Activated B cell treated with CpG ODN at 0.5 μM for 24 hours (primary cell): ENCODE measurements around the gene CAPN8. TPM values are rescaled to one million over a fixed set of nuclear protein-coding genes. Genes with fewer than 3 reads are reported as not detected.

Experiments
- ATAC-seq: fragments of 200-7000 bp; cut with Tn5 transposase; one replicate; pipeline ENCODE4 v1.10.0; 2021; ENCODE audit warnings: low read depth, mild to moderate bottlenecking, moderate library complexity
- CTCF ChIA-PET: fragments of 350-600 bp; sonication (Branson Sonifier 250); formaldehyde crosslinking; loops from one replicate; lab custom pipeline; 2021; ENCODE audit warnings: antibody characterized with exemption; lab: Charles Lee
- POLR2A ChIA-PET: fragments of 350-600 bp; sonication (Branson Sonifier 250); formaldehyde crosslinking; loops from one replicate; lab custom pipeline; 2021; ENCODE audit warnings: antibody characterized with exemption; lab: Charles Lee
- DNase-seq: peaks from one replicate; pipeline ENCODE4 v3.0.0; 2022
- H3K27ac Mint-ChIP-seq: one replicate; pipeline ENCODE4 v1.8.0; 2020; ENCODE audit warnings: mixed read lengths
- H3K27me3 Mint-ChIP-seq: one replicate; pipeline ENCODE4 v1.8.0; 2021; ENCODE audit warnings: mixed read lengths
- H3K36me3 Mint-ChIP-seq: one replicate; pipeline ENCODE4 v1.8.0; 2021; ENCODE audit warnings: low read depth, mixed read lengths
- H3K4me1 Mint-ChIP-seq: one replicate; pipeline ENCODE4 v1.8.0; 2021; ENCODE audit warnings: mixed read lengths
- H3K4me3 Mint-ChIP-seq: one replicate; pipeline ENCODE4 v1.8.0; 2020; ENCODE audit warnings: mild to moderate bottlenecking, mixed read lengths
- H3K9me3 Mint-ChIP-seq: one replicate; pipeline ENCODE4 v1.8.0; 2020; ENCODE audit warnings: mixed read lengths
- intact Hi-C: fragments of 100-400 bp; cut with micrococcal nuclease; formaldehyde crosslinking; loops from one replicate; pipeline ENCODE4 v1.15.1; 2024
- total RNA-seq: library from RNA; stranded (reverse); gene quantifications from 2 replicates; pipeline ENCODE4 v1.2.3, GENCODE V29; 2022
- TF ChIP-seq, protein P1 (sequence below): fragments of 200-600 bp; IDR thresholded peaks from one replicate; pipeline ENCODE4 v1.8.0; 2022; ENCODE audit warnings: antibody characterized with exemption, mild to moderate bottlenecking

CAPN8 gene
- total RNA-seq, 1 donor from 2014 or later = not detected

DNA sequence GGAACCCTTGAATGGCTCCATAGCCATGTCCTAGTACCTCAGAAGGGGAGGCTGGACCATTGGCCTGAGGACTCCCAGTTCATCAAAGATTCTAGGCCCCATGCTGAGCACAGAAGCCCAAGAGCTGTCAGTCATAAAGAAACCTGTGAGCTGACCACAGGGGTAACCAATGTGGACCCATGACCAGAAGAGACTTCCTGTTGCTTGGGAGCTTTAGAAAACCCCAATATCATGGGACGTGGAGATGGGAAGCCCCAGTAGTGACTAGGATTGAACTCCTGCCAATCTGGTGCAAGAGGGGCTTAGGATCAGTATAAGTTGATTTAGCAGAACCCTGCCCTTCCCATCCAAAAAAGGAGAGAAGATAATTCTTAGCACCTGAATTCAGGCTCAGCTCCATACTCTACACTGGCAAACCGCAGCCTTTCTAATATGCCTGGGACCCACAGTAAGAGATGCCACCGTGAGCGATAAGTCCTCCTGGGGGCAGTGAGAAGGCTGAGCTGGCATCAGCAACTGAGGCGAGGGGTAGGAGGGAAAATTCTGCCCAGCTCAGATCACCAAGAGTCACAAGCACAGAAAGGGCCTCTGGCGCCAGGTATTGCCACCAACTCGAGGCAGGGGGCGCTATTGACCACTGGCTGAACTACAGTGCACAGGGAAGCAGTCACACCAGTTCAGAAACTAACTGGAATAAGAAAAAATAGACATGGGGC lies 108.9 kb downstream of the CAPN8 start:
- POLR2A ChIA-PET = no interaction called here
- no peak overlapping the region for H3K4me3 Mint-ChIP-seq
- H3K27ac Mint-ChIP-seq = no peak overlapping the region
- CTCF ChIA-PET = interaction anchor here (0.8 kb wide), 1 partner anchor 55 kb away, joined by 3 read pairs; no protein-coding TSS in a partner anchor
- no peak for ATAC-seq
- H3K4me1 Mint-ChIP-seq = no peaks in the 10 kb centered on the region
- peaks cover 3% of the 10 kb centered on the region for H3K27me3 Mint-ChIP-seq
- no peaks in the 10 kb centered on the region for H3K36me3 Mint-ChIP-seq
- intact Hi-C loops = no loop called here
- H3K9me3 Mint-ChIP-seq = no peaks in the 10 kb centered on the region
- no peak for DNase-seq
- TF ChIP-seq, protein P1, sequence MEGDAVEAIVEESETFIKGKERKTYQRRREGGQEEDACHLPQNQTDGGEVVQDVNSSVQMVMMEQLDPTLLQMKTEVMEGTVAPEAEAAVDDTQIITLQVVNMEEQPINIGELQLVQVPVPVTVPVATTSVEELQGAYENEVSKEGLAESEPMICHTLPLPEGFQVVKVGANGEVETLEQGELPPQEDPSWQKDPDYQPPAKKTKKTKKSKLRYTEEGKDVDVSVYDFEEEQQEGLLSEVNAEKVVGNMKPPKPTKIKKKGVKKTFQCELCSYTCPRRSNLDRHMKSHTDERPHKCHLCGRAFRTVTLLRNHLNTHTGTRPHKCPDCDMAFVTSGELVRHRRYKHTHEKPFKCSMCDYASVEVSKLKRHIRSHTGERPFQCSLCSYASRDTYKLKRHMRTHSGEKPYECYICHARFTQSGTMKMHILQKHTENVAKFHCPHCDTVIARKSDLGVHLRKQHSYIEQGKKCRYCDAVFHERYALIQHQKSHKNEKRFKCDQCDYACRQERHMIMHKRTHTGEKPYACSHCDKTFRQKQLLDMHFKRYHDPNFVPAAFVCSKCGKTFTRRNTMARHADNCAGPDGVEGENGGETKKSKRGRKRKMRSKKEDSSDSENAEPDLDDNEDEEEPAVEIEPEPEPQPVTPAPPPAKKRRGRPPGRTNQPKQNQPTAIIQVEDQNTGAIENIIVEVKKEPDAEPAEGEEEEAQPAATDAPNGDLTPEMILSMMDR = no peak

DNA sequence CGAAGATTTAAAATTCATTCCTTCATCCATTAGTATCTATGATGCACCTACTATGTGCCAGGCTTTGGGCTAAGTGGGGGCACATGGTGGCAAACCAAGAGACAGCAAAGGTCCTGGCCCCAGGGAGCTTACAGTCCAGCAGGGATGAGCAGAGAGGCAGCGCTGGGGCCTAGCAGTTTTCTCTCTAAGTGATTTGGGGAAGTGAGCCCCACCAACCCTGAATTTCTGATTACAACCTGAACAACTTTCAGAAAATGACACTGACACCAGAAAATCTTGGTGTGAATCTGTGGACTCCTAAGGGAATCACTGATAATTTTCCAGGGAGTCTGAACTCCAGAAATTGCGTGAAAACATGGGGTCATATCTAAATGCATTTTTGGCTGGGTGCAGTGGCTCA lies 111.5 kb downstream of the CAPN8 start:
- Mint-ChIP-seq H3K36me3 (no peaks in the 10 kb centered on the region), H3K27me3 (peaks cover 6% of the 10 kb centered on the region), H3K9me3 (no peaks in the 10 kb centered on the region), H3K4me3 (no peak overlapping the region), H3K4me1 (peaks cover 13% of the 10 kb centered on the region), H3K27ac (no peak overlapping the region)
- intact Hi-C loops = no loop called here
- TF ChIP-seq, protein P1 = no peak
- CTCF ChIA-PET = no interaction called here
- no peak for DNase-seq
- no peak for ATAC-seq
- POLR2A ChIA-PET = no interaction called here

DNA sequence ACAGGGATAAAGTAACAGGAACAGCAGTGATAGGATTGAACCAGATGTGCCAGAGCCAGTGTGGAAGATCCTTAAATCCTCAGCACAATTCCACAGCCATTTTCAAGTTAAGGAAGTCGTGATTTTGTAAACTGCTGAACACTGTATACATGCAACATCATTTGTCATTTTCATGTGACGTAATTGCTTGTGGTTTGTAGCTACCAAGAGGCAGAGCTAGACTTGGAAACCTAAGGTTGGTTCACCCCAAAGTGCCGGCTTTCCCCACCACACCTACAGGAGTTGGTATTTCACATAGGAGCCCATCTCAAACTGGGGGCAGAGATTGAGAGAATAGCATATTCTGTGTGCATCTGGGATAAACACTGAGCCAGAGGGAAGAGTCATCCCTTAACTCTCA lies 113.9 kb downstream of the CAPN8 start:
- Mint-ChIP-seq H3K27ac (no peak overlapping the region), H3K27me3 (peaks cover 11% of the 10 kb centered on the region), H3K9me3 (peaks cover 8% of the 10 kb centered on the region), H3K4me3 (no peak overlapping the region), H3K4me1 (peaks cover 13% of the 10 kb centered on the region), H3K36me3 (no peaks in the 10 kb centered on the region)
- intact Hi-C loops = no loop called here
- ATAC-seq = no peak
- TF ChIP-seq, protein P1 = no peak
- no peak for DNase-seq
- ChIA-PET POLR2A (no interaction called here), CTCF (no interaction called here)

DNA sequence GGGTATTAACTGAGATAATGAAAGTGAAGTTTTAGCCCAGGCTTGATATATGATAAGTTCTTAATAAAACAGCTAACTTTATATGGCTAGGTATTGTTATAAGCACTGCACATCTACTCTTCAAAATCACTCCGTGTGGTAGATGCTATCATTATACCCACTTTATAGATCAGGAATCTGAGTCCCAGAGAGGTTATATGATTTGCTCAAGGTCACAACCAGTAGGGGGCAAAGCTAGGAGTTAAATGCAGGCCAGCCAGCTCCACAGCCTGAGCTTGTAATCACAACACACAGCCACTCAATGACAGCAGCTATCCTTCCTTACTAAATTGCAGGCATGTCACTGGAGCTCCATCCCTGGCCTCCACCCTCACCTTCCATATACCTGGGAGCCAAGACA lies 115.8 kb downstream of the CAPN8 start:
- TF ChIP-seq, protein P1 = no peak
- Mint-ChIP-seq H3K27ac (no peak overlapping the region), H3K9me3 (peaks cover 8% of the 10 kb centered on the region), H3K4me1 (peaks cover 13% of the 10 kb centered on the region), H3K27me3 (peaks cover 11% of the 10 kb centered on the region), H3K4me3 (no peak overlapping the region), H3K36me3 (no peaks in the 10 kb centered on the region)
- ChIA-PET CTCF (no interaction called here), POLR2A (no interaction called here)
- ATAC-seq = no peak
- DNase-seq = no peak
- intact Hi-C loops = no loop called here

DNA sequence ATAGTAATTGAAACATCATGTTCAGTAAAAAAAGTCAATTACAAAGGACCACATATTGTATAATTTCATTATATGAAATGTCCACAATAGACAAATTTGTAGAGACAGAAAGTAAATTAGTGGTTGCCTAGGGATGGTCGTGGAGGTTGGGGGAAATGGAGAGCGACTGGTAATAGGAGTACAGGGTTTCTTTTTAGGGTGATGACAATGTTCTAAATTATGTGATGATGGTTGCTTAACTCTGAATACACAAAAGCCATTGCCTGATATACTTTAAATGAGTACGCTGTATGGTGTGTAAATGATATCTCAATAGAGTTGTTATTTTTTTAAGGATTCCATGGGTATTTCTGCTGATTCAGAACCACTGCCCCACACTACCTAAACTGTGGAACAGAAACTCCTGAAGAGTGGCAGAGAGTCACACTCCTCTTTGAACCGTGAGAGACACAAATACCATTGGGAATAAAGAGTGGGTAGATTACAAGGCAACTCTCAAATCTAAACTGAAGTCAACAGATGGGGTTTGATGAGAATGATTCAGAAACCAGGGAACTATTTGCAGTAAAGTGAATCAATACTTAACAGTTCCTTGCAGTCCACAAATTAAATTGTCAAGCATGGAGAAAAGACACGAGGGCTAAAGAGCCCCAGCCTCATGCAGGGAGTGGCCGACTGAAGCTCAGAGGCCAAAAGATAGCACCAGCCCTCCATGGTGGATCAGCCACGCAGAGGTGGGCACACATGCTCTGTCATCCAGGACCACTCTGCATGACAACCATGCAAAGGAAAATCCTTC lies 118.0 kb downstream of the CAPN8 start:
- ATAC-seq (no peak), DNase-seq (no peak)
- Mint-ChIP-seq H3K27me3 (peaks cover 11% of the 10 kb centered on the region), H3K4me1 (peaks cover 13% of the 10 kb centered on the region), H3K4me3 (no peak overlapping the region), H3K36me3 (no peaks in the 10 kb centered on the region), H3K9me3 (peaks cover 8% of the 10 kb centered on the region), H3K27ac (no peak overlapping the region)
- CTCF ChIA-PET = no interaction called here
- POLR2A ChIA-PET = no interaction called here
- TF ChIP-seq, protein P1 = no peak
- intact Hi-C loops = no loop called here
